Smooth muscle cell (in vitro differentiated cells): ENCODE data around the gene WDR62. TPM values are rescaled to one million over a fixed set of nuclear protein-coding genes. Genes with fewer than 3 reads are reported as not detected.
"Not testable (repeated sequence)": the region's sequence is repeated elsewhere in the genome, so short reads cannot be mapped to it uniquely, and the experiment has no call there.

Experiments
- DNase-seq: peaks from one replicate; lab custom pipeline; 2025; ENCODE audit not compliant: unreplicated experiment; lab: John Stamatoyannopoulos, UW
- H2AFZ ChIP-seq: fragments of 200-600 bp; sonication (generic); 2 replicates; pipeline ENCODE4 v1.6.0; 2016; ENCODE audit warnings: antibody characterized with exemption, low read depth, mild to moderate bottlenecking
- H3F3A ChIP-seq: fragments of 200-600 bp; sonication (generic); 2 replicates; pipeline ENCODE4 v1.6.0; 2017; ENCODE audit warnings: antibody characterized with exemption, low read depth
- H3K27ac ChIP-seq: fragments of 200-600 bp; sonication (generic); 2 replicates; pipeline ENCODE4 v1.5.1; 2016; ENCODE audit warnings: low read depth, mild to moderate bottlenecking
- H3K27me3 ChIP-seq: fragments of 200-600 bp; sonication (generic); 2 replicates; pipeline ENCODE4 v1.6.1; 2016; ENCODE audit warnings: low read depth, mild to moderate bottlenecking
- H3K36me3 ChIP-seq: fragments of 200-600 bp; sonication (generic); 2 replicates; pipeline ENCODE4 v1.5.1; 2016; ENCODE audit warnings: low read depth
- H3K4me1 ChIP-seq: fragments of 200-600 bp; sonication (generic); 2 replicates; pipeline ENCODE4 v1.5.1; 2016; ENCODE audit warnings: low read depth
- H3K4me2 ChIP-seq: fragments of 200-600 bp; sonication (generic); 2 replicates; pipeline ENCODE4 v1.6.0; 2016; ENCODE audit warnings: mild to moderate bottlenecking
- H3K4me3 ChIP-seq: fragments of 200-600 bp; sonication (generic); 2 replicates; pipeline ENCODE4 v1.5.1; 2016; ENCODE audit warnings: mild to moderate bottlenecking
- H3K79me2 ChIP-seq: fragments of 200-600 bp; sonication (generic); 2 replicates; pipeline ENCODE4 v1.6.0; 2016; ENCODE audit warnings: low read depth, mild to moderate bottlenecking
- H3K9ac ChIP-seq: fragments of 200-600 bp; sonication (generic); 2 replicates; pipeline ENCODE4 v1.6.0; 2016; ENCODE audit warnings: low read depth
- H3K9me3 ChIP-seq: fragments of 200-600 bp; sonication (generic); replicated peaks from 2 replicates; pipeline ENCODE4 v1.5.1; 2016; ENCODE audit warnings: low read depth
- H4K20me1 ChIP-seq: fragments of 200-600 bp; sonication (generic); 2 replicates; pipeline ENCODE4 v1.6.0; 2016; ENCODE audit warnings: low read depth
- WGBS: methylation state at CpG from one replicate; pipeline ENCODE4 v1.1.7; 2016; ENCODE audit warnings: low lambda C conversion rate; 5-methylcytosine and 5-hydroxymethylcytosine counted together
- polyA plus RNA-seq: library from polyadenylated mRNA; unstranded; fragments of >200 nt; fragmentation: Nextera tagmentation; extraction: Ambion mirVana; gene quantifications from 2 replicates; pipeline ENCODE4 v1.2.1, GENCODE V29; 2016
- total RNA-seq: library from RNA; depleted of rRNA; stranded (reverse); fragments of >200 nt; gene quantifications from 2 replicates; pipeline ENCODE4 v1.2.3, GENCODE V29; 2014
- TF ChIP-seq, protein P1 (sequence below): fragments of 200-600 bp; sonication (generic); IDR thresholded peaks from 2 replicates; pipeline ENCODE4 v1.5.1; 2017; ENCODE audit warnings: borderline replicate concordance, mild to moderate bottlenecking, antibody characterized with exemption; ENCODE audit not compliant: insufficient read depth, poor library complexity, severe bottlenecking

WDR62 gene
- total and polyA plus RNA-seq, 2 experiments from 2014 or later = 1.5 to 4.6 TPM

DNA sequence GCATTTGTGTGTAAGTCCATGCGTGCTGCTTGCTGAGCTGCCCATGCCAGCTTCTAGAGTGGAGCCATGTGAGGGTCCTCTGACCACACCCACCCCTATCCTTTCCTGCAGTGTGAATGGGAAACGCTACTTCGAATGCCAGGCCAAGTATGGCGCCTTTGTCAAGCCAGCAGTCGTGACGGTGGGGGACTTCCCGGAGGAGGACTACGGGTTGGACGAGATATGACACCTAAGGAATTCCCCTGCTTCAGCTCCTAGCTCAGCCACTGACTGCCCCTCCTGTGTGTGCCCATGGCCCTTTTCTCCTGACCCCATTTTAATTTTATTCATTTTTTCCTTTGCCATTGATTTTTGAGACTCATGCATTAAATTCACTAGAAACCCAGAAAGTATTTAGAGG lies 70.9 kb downstream of the WDR62 start:
- Histone ChIP-seq H2AFZ (no peak overlapping the region), H3K4me3 (no peak overlapping the region), H3K4me1 (no peaks in the 10 kb centered on the region), H3K9me3 (no peaks in the 10 kb centered on the region), H3K4me2 (no peak overlapping the region), H3K79me2 (no peaks in the 10 kb centered on the region), H3K27me3 (no peaks in the 10 kb centered on the region), H4K20me1 (no peaks in the 10 kb centered on the region), H3K27ac (no peak overlapping the region), H3F3A (peaks cover 22% of the 10 kb centered on the region), H3K9ac (no peak overlapping the region), H3K36me3 (no peaks in the 10 kb centered on the region)
- 98% methylated on average over 9 of the region's 9 CpGs for WGBS
- TF ChIP-seq, protein P1, sequence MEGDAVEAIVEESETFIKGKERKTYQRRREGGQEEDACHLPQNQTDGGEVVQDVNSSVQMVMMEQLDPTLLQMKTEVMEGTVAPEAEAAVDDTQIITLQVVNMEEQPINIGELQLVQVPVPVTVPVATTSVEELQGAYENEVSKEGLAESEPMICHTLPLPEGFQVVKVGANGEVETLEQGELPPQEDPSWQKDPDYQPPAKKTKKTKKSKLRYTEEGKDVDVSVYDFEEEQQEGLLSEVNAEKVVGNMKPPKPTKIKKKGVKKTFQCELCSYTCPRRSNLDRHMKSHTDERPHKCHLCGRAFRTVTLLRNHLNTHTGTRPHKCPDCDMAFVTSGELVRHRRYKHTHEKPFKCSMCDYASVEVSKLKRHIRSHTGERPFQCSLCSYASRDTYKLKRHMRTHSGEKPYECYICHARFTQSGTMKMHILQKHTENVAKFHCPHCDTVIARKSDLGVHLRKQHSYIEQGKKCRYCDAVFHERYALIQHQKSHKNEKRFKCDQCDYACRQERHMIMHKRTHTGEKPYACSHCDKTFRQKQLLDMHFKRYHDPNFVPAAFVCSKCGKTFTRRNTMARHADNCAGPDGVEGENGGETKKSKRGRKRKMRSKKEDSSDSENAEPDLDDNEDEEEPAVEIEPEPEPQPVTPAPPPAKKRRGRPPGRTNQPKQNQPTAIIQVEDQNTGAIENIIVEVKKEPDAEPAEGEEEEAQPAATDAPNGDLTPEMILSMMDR = no peak
- DNase-seq = no peak

DNA sequence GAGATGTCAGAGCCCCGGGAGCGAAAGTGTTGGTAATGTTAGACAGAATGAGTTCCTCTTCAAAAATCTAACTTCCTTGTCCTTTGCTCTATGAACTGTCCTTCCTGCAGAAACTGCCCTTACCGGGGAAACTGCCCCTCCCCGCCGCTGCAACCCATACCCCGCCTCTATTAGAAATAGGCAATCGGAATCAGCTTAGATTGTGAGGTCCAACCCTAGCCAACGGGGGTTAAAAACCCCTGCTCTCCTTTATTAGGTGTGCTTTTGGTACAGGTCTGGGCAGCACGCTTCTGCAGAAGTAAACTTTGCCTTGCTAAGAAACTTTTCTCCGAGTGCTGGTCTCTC lies 73.7 kb downstream of the WDR62 start:
- H3K4me3 ChIP-seq = peak overlapping the region; percentile 53
- TF ChIP-seq, protein P1 = no peak
- no peak for DNase-seq
- peak overlapping the region; percentile 86 for H3K4me2 ChIP-seq
- no peaks in the 10 kb centered on the region for H3K9me3 ChIP-seq
- H3K27me3 ChIP-seq = no peaks in the 10 kb centered on the region
- H3K79me2 ChIP-seq = no peaks in the 10 kb centered on the region
- H2AFZ ChIP-seq = peak overlapping the region; percentile 72
- H3F3A ChIP-seq = peaks cover 22% of the 10 kb centered on the region
- H3K36me3 ChIP-seq = no peaks in the 10 kb centered on the region
- 6% methylated on average over 10 of the region's 10 CpGs for WGBS
- peak overlapping the region; percentile 17 for H3K9ac ChIP-seq
- no peaks in the 10 kb centered on the region for H3K4me1 ChIP-seq
- no peaks in the 10 kb centered on the region for H4K20me1 ChIP-seq
- H3K27ac ChIP-seq = peak overlapping the region; percentile 67

DNA sequence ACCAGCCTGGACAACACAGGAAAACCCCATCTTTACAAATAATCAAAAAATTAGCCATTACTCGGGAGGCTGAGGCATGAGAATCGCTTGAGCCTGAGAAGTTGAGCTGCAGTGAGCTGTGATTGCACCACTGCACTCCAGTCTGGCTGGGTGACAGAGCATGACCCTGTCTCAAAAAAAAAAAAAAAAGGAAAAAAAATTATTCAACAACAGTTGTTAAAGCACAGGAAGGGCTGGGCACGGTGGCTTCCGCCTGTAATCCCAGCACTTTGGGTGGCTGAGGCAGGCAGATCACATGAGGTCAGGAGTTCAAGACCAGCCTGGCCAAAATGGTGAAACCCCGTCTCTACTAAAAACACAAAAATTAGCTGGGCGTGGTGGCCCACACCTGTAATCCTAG lies 76.5 kb downstream of the WDR62 start:
- 84% methylated on average over 6 of the region's 6 CpGs for WGBS
- not testable (repeated sequence) for H3K79me2 ChIP-seq

DNA sequence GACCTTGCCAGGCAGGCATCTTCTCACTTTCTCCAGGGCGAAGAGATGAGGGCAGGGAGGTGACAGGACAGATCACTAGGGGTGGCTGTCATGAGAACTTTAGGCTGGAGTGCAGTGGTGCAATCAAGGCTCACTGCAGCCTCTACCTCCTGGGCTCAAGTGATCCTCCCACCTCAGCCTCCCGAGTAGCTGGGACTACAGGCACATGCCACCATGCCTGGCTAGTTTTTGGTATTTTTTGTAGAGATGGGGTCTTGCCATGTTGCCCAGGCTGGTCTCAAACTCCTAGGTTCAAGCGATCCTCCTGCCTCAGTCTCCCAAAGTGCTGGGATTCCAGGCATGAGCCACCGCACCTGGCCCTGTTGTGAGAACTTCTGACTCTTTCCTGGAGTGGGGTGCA lies 80.2 kb downstream of the WDR62 start:
- H4K20me1 ChIP-seq, H3K27ac ChIP-seq, H3K9me3 ChIP-seq, H3K9ac ChIP-seq, DNase-seq, H3F3A ChIP-seq, H3K4me1 ChIP-seq, H3K27me3 ChIP-seq, H3K4me3 ChIP-seq, H3K36me3 ChIP-seq, H2AFZ ChIP-seq, H3K79me2 ChIP-seq, H3K4me2 ChIP-seq: not testable (repeated sequence)
- WGBS = 94% methylated on average over 4 of the region's 4 CpGs

More for the DNA sequence above, 76.5 kb downstream of the WDR62 start:
- H3K9me3 ChIP-seq, DNase-seq, H2AFZ ChIP-seq, H3K27ac ChIP-seq, H4K20me1 ChIP-seq, H3K4me2 ChIP-seq, H3K36me3 ChIP-seq, H3K4me3 ChIP-seq, H3K27me3 ChIP-seq, H3K4me1 ChIP-seq, H3K9ac ChIP-seq: not testable (repeated sequence)
- H3F3A ChIP-seq = peaks cover 22% of the 10 kb centered on the region
